GM19324 (cell line): ENCODE results near the gene PHF12.

Experiments used
- ATAC-seq: cut with Tn5 transposase; IDR thresholded peaks from one replicate; pipeline ENCODE4 v1.9.1; 2021; ENCODE audit warnings: mild to moderate bottlenecking, moderate library complexity; ENCODE audit not compliant: unreplicated experiment, low FRiP score

Gene PHF12

GRCh38 chr17:28951428-28951990 lies at the start of gene PHF12:
Gene PHF12 (minus strand): TSS chr17:28951518. CDS start chr17:28950960, 558 bp downstream.
- ATAC-seq, result peak; percentile 82

- ATAC-seq, result no peak
Measured at GRCh38 chr17:29000973-29001372, 49.7 kb upstream of the PHF12 start.

GRCh38 chr17:28999206-28999605 lies 47.9 kb upstream of the PHF12 start:
- ATAC-seq, result no peak

- no peak for ATAC-seq
Measured at GRCh38 chr17:28997806-28998205, 46.5 kb upstream of the PHF12 start.

- no peak for ATAC-seq
Measured at GRCh38 chr17:28996554-28997096, 45.3 kb upstream of the PHF12 start.

- no peak for ATAC-seq
Measured at GRCh38 chr17:28993645-28994426, 42.5 kb upstream of the PHF12 start.

- no peak for ATAC-seq
Measured at GRCh38 chr17:28992625-28993600, 41.6 kb upstream of the PHF12 start.

- no peak for ATAC-seq
Measured at GRCh38 chr17:28992185-28992584, 40.9 kb upstream of the PHF12 start.

- ATAC-seq, result no peak
Measured at GRCh38 chr17:28991779-28992178, 40.5 kb upstream of the PHF12 start.

- ATAC-seq, result no peak
Measured at GRCh38 chr17:28989028-28989427, 37.7 kb upstream of the PHF12 start.

- ATAC-seq, result no peak
Measured at GRCh38 chr17:28988475-28988874, 37.2 kb upstream of the PHF12 start.

GRCh38 chr17:28986714-28987655 lies 35.7 kb upstream of the PHF12 start:
- ATAC-seq, result no peak

- ATAC-seq, result no peak
Measured at GRCh38 chr17:28985950-28986713, 34.8 kb upstream of the PHF12 start.

GRCh38 chr17:28983286-28984230 lies 32.2 kb upstream of the PHF12 start:
- ATAC-seq, result no peak

GRCh38 chr17:28982131-28982793 lies 30.9 kb upstream of the PHF12 start:
- ATAC-seq, result no peak

- ATAC-seq, result no peak
Measured at GRCh38 chr17:28978356-28978964, 27.1 kb upstream of the PHF12 start.
